Measurements from ENCODE around the gene BRAT1.
"Not testable (repeated sequence)": the region's sequence is repeated elsewhere in the genome, so short reads cannot be mapped to it uniquely, and the experiment has no call there.

The BRAT1 gene

DNA sequence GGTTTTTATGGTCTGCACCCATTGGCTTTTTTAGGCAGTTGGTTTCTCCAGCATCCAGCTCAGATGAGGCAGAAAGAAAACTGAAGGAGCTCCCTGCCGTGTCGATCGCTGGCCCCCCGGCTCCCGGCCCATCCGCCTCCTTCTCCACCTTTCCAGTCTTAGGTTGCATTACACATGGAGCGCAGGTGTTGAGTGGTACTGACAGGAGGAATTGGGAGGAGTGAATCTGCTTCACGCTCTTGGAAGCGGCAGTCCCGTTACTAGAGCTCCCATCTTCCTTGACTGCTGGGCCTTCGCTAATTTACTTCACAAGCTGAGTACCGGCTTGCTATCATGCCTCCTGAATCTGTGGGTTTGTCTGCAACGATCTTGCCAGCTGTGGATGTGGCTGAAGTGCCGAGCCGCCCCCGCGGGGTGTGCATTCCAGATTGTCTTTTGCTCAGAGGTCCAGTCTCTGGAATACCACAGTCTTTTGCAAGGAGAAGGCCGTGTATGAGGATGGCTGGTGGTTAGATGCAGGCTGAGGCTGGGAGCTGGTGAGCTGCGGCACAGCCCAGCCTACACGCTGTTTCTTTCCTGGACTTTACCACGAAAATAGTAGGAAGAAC is 20.5 kb upstream of the BRAT1 start:
- no peak overlapping the region for H3K4me3 ChIP-seq (ENCODE audit: low read length)
- TF ChIP-seq ZNF274 (IDR thresholded peaks at IDR 0.05; ENCODE audit: low read depth, low read length), result no peak

DNA sequence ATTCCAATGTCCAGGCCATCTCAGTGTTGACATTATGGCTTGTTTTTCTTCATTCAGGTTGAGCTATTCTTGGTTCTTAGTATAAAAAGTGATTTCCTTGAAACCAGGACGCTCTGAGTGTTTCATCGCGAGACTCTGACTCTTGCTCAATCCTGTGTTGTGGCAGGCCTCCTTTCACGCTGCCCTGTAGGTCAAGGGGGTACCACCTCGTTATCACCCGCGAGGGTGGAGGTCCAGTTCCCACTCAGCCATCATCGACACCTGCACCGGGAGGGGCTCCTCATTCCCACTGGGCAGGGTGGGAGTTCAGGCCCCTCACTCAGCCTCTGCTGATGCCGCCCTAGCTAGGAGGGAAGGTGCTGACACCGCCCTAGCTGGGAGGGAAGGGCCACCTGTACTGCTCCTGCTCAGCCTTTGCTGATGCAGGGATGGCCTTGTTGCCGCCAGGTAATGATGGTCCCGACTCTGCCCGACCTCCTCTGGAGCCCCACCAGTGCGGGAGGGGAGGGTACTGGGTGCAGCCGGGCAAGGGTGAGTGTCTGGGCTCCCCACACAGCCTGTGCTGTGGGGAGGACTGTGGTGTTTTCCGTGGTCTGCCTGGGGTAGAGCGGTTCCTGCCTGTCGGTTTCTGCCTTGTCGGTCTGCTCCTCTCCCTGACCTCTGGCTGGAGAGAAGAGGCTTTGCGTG is 19.9 kb upstream of the BRAT1 start:
- TF ChIP-seq ZNF274 (IDR thresholded peaks at IDR 0.05; ENCODE audit: low read depth, low read length), result no peak

DNA sequence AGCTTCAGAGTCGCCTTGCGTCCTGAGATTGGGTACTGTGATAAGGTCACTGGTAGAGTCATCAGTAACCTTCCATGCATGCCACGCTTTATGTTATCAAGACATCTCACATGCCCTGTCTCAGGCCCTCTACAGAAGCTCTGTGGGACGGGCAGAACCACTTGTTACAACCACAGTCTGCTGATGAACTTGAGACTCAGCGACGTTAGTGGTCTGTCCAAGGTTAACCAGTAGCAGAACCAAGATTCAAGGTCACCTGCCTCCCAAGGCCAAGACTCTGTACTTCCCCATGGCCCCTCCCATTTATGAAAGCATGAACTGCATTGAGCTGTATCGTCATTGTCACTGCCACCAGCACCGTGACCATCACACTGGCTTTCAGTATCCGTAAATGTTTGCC is 18.4 kb upstream of the BRAT1 start:
- no peak for TF ChIP-seq ZNF274 (IDR thresholded peaks at IDR 0.05; ENCODE audit: low read depth, low read length)
- no peak overlapping the region for H3K4me3 ChIP-seq (ENCODE audit: low read length)

More for the DNA sequence above, 19.9 kb upstream of the BRAT1 start:
- no peak overlapping the region for H3K4me3 ChIP-seq (ENCODE audit: low read length)

DNA sequence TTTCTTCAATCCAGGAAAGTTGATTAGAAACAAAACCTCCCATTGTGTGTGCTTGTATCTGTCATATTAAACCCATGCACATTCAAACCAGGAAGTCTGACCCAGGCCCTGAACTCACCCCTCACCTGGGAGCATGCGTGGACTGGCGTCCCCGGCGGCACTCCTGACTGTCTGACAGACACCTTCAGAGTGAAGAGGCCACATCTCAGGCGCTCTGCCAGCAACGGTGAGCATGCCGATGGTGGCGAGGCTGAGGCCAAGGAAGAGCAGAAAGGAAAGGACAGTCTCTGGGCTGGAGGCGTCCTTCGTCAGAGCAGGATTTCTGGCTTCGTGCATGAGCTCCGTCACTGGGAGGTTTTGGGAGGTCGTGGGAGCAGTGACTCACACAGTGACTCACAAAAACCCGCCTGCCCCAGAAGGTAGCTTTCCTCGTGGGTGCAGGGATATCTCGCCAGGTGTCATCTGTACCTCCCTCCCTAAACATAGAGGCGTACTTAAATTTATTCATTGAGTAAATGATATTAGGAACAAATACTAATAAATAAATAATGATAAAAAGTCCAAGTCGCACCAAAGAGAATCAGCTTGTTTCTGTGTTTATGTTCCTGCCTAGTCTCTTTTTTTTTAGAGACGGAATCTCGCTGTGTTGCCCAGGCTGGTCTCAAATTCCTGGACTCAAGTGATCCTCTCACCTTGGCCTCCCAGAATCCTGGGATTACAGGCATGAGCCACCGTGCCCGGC is 16.9 kb upstream of the BRAT1 start:
- H3K4me3 ChIP-seq (ENCODE audit: low read length), result no peak overlapping the region
- no peak for TF ChIP-seq ZNF274 (IDR thresholded peaks at IDR 0.05; ENCODE audit: low read depth, low read length)

DNA sequence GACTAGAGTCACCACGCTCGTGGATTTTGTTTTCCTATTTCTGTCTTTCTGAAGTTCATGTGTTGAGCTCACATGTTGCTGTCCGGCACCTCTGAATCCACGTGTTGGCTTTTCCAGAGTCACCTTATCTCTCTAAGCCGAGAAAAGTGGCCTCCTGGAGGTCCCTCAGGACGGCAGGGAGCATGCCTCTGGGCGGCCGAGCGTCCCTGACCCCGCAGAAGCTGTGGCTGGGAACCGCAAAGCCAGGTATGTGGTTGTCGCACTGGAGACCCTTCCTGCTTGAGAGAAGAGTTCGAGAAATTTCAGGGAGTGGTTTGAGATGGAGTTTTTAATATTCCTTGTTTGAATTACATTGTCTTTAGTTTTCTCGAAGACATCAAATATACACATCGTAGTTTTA is 16.1 kb upstream of the BRAT1 start:
- TF ChIP-seq ZNF274 (IDR thresholded peaks at IDR 0.05; ENCODE audit: low read depth, low read length), result no peak
- no peak overlapping the region for H3K4me3 ChIP-seq (ENCODE audit: low read length)

DNA sequence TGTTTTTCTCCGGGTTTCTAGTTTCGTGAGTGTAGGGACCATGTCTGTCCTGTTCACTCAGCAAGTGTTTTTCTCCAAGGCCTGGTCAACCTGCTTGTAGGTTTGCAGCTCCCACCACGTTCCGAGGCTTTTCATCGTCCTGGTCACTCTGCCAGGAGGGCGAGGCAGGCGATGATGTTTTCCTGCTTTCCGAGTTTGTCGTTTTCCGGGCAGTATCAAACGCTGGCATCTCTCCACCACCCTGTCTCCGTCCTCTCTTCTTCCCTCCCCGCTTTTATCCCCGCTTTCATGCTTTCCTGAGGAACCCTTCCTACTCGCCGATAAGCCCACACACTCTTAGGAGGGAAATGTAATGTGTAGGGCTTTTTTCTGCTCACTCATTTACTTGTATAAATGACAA is 14.7 kb upstream of the BRAT1 start:
- TF ChIP-seq ZNF274 (IDR thresholded peaks at IDR 0.05; ENCODE audit: low read depth, low read length), result no peak
- no peak overlapping the region for H3K4me3 ChIP-seq (ENCODE audit: low read length)

DNA sequence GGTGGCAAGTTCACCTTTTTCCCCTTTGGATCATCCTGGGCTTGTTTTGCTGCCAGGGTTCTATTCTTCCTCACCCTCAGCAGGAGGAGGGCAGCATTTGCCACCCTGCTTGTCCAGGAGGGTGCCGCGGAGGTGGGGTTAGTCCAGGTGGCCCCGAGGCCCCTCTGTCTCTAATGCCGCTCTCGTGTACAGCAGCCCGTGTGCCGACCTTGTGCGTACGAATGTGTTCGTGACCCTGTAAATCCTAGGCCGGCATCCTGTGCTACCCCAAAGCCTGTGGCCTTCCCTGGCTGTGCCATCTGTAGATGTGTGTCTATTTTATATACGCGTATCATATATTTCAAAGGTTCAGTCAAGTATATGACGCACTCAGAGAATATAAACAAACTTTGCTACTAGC is 14.1 kb upstream of the BRAT1 start:
- TF ChIP-seq ZNF274 (IDR thresholded peaks at IDR 0.05; ENCODE audit: low read depth, low read length), result no peak
- H3K4me3 ChIP-seq (ENCODE audit: low read length), result no peak overlapping the region

DNA sequence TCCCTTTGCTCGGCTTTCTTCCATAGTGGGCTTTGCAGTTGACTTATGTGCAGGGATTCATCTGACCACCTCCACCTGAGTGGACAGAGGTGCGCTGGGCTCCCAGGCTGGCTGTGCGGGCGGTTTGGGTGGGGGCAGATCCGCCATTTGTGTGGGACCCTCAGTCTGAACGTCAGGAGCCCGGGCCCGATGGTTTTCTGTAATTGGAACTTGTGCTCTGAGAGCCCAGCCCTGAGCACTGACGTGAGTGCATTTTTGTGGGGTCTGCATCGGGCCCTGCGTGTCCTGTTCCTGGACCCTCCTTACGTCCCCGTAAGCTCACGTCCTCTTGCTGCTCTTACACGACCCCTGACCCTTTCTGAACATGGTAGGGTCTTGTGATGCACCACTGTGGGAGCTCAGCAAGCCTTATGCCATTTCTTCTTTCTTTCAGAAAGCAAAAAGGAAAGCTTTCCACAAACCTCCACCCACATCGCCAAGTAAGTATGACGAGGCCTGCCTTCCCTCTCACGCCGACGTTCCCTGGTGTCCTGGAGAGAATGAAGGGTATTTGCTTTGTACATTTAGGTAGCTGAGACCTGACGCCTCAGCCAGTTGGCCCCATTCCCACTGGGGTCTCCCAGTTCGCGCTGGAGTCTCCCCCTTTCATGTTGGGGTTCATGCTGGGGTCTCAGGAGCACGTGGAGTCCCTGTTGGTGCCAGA is 13.3 kb upstream of the BRAT1 start:
- no peak for TF ChIP-seq ZNF274 (IDR thresholded peaks at IDR 0.05; ENCODE audit: low read depth, low read length)
- H3K4me3 ChIP-seq (ENCODE audit: low read length), result no peak overlapping the region

DNA sequence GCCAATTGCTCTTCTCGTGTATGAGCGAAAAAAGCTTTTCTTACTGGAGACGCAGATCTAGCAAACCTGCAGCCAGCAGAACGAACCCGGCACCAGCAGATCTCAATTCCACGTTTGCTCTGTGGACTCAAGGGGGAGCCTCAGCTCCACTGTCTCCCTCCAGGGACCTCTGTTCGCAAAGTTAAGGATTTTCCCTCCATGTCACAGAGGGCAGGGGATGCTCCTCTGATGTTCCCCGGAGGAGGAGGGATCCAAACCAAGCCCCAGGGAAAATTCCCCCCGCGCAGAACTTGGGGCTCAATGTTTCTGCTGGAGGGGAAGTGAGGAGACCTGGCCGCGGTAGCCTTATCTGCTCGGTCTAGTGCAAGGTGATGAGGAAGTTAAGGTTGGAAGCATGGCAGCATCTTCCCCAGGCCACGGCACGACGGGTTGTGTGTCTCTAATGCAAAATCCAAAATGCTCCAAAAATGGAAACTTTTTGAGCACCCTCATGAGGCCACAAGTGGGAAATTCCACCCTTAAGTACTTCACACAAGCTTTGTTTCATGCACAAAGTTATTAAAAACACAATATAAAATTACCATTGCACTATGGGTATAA is 12.5 kb upstream of the BRAT1 start:
- H3K4me3 ChIP-seq (ENCODE audit: low read length), result no peak overlapping the region
- TF ChIP-seq ZNF274 (IDR thresholded peaks at IDR 0.05; ENCODE audit: low read depth, low read length), result no peak

DNA sequence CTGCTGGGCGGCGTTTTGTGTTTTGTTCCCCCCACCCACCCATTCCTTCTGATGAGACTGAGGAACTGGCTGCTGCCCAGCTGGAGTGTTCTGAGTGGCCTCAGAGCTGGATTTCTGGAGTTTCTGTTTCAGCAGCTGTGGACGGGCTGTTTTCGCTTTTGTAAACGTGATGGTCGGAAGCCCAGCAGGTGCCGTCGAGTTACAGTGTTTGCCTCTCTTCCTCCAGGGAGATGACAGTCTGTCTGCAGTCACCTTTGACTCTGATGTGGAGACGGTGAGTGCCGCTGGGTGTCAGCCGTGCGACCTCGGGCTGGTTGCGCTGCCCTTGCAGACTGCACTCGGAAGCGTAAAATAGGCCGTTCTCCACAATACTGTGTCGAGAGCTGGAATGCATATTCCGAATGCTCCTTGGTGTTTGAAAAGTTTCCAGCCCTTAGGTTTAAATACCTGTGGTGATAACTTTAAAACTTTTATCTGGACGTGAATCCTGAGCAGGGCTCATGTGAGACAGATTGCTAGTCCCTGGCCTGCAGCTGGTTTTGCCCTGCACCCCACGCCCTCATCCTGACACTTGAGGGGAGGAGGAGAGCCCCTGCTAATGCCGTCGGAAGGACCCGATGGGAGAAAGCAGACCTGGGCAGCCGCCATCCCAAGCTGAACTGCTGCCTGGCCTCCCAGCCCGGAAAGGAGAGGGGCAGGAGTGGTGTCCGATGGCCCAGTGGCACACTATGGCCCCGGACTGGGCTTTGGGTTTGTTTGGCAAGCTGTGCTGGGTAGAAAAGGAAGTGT is 11.8 kb upstream of the BRAT1 start:
- H3K4me3 ChIP-seq (ENCODE audit: low read length), result no peak overlapping the region
- TF ChIP-seq ZNF274 (IDR thresholded peaks at IDR 0.05; ENCODE audit: low read depth, low read length), result no peak

DNA sequence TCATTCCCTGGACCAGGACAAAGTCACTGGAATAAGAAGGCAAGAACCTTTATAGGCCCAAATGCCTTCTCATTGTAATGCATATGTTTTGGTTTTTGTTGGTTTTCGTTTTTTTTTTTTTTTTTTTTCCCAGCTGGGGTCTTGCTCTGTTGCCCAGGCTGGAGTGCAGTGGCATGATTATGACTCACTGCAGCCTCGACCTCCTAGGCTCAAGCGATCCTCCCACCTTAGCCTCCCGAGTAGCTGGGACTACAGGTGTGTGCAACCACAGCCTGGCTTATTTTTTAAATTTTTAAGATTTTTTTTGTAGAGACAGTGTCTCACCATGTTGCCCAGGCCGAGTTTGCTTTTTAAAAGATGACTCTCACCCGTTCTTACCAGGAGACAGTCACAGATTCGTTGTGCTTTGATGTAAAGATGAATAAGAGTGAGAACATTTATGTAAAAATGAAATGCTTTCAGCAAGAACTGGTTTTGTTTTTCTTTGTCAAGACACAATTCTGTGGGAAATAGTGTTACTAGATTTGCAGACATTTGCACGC is 11.1 kb upstream of the BRAT1 start:
- no peak for TF ChIP-seq ZNF274 (IDR thresholded peaks at IDR 0.05; ENCODE audit: low read depth, low read length)
- H3K4me3 ChIP-seq (ENCODE audit: low read length), result no peak overlapping the region

DNA sequence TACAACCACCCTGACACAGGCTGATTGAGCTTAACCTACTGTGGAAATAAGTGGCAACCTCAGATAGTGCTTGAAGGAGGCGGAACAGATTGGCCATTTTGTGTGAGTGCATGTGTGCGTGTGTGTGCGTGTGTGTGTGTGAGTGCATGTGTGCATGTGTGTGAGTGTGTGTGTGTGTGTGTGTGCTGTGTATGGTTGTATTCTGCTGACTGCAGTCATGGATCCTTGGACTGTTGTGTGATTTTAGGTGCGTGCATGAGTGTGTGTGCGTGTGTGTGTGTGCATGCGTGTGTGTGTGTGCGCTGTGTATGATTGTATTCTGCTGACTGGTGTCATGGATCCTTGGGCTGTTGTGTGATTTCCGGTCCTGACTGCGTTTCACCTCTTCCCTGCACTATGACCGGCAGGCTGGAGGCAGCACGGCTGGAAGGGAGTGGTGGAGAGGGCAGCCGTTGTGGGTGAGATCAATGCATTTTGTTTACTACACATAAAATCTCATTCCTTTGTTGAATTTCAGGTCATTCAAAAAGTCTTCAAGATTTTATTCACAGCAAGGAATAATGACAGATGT is 9.7 kb upstream of the BRAT1 start:
- H3K4me3 ChIP-seq (ENCODE audit: low read length), result no peak overlapping the region
- no peak for TF ChIP-seq ZNF274 (IDR thresholded peaks at IDR 0.05; ENCODE audit: low read depth, low read length)

DNA sequence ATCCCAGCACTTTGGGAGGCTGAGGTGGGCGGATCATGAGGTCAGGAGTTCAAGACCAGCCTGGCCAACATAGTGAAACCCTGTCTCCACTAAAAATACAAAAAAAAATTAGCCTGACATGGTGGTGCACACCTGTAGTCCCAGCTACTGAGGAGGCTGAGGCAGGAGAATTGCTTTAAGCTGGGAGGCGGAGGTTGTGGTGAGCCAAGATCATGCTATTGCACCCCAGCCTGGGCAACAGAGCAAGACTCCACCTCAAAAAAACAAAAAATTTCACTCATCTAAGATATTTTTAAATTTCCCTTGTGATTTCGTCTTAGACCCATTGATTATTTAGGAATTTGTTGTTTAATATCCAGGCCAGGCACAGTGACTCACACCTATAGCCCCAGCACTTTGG is 8.6 kb upstream of the BRAT1 start:
- not testable (repeated sequence) for H3K4me3 ChIP-seq (ENCODE audit: low read length)

Data from GM08714 (cell line).